NCI-H748 (cell line): ENCODE data around the gene DDTL.
"Not testable (repeated sequence)": the region's sequence is repeated elsewhere in the genome, so short reads cannot be mapped to it uniquely, and the experiment has no call there.

Experiments used
- DNase-seq: peaks from one replicate; lab custom pipeline; 2025; ENCODE audit not compliant: unreplicated experiment; lab: John Stamatoyannopoulos, UW

The DDTL gene

GRCh38 chr22:23966568-23966967 lies at the start of gene DDTL:
DDTL (plus strand) TSS chr22:23966888; CDS start chr22:23966915, 27 bp downstream.
- DNase-seq: not testable (repeated sequence)

GRCh38 chr22:23920267-23920611 lies 46.4 kb upstream of the DDTL start:
- not testable (repeated sequence) for DNase-seq

GRCh38 chr22:23921586-23922201 lies 45.0 kb upstream of the DDTL start:
- DNase-seq: not testable (repeated sequence)

- no peak for DNase-seq
These were observed 43.8 kb upstream of the DDTL start for GRCh38 chr22:23922921-23923320.

- DNase-seq: no peak
These were observed 41.6 kb upstream of the DDTL start for GRCh38 chr22:23925020-23925606.

GRCh38 chr22:23926561-23926960 lies 40.1 kb upstream of the DDTL start:
- DNase-seq: no peak

GRCh38 chr22:23938328-23939016 lies 28.2 kb upstream of the DDTL start:
- DNase-seq: no peak

- DNase-seq: no peak
These were observed 27.7 kb upstream of the DDTL start for GRCh38 chr22:23939017-23939357.

GRCh38 chr22:23940166-23940565 lies 26.5 kb upstream of the DDTL start:
- not testable (repeated sequence) for DNase-seq

GRCh38 chr22:23947391-23947790 lies 19.3 kb upstream of the DDTL start:
- not testable (repeated sequence) for DNase-seq

GRCh38 chr22:23949764-23950163 lies 16.9 kb upstream of the DDTL start:
- not testable (repeated sequence) for DNase-seq

GRCh38 chr22:23951383-23951782 lies 15.3 kb upstream of the DDTL start:
- not testable (repeated sequence) for DNase-seq

GRCh38 chr22:23952794-23953405 lies 13.8 kb upstream of the DDTL start:
- DNase-seq: not testable (repeated sequence)

- not testable (repeated sequence) for DNase-seq
These were observed 13.2 kb upstream of the DDTL start for GRCh38 chr22:23953485-23953884.

GRCh38 chr22:23954193-23954990 lies 12.3 kb upstream of the DDTL start:
- not testable (repeated sequence) for DNase-seq

- DNase-seq: not testable (repeated sequence)
These were observed 11.7 kb upstream of the DDTL start for GRCh38 chr22:23954991-23955305.

- DNase-seq: not testable (repeated sequence)
These were observed 10.8 kb upstream of the DDTL start for GRCh38 chr22:23955886-23956285.

- DNase-seq: peak; percentile 46
These were observed 10.3 kb upstream of the DDTL start for GRCh38 chr22:23956301-23956900.

GRCh38 chr22:23961084-23961771 lies 5.5 kb upstream of the DDTL start, which contains the start of gene GSTT2B:
GSTT2B (minus strand) TSS chr22:23961195; CDS start chr22:23961131, 64 bp downstream.
- DNase-seq: not testable (repeated sequence)

GRCh38 chr22:23966094-23966493 lies 594 bp upstream of the DDTL start:
- not testable (repeated sequence) for DNase-seq
